MM.1S (cell line): Measurements from ENCODE around the gene SLC44A1.

Experiments used
- DNase-seq: peaks from one replicate; pipeline ENCODE4 v3.0.0-alpha.2; 2015
- H2AFZ ChIP-seq: fragments of 300-600 bp; sonication (generic); 2 replicates; pipeline ENCODE4 v1.6.0; 2016; ENCODE audit warnings: antibody characterized with exemption, low read length
- H3F3A ChIP-seq: fragments of 300-600 bp; sonication (generic); 2 replicates; pipeline ENCODE4 v1.6.1; 2016; ENCODE audit warnings: mild to moderate bottlenecking, antibody characterized with exemption, low read length, moderate library complexity, mixed read lengths; ENCODE audit not compliant: insufficient read depth
- H3K27ac ChIP-seq: fragments of 300-600 bp; sonication (generic); 2 replicates; pipeline ENCODE4 v1.5.1; 2016; ENCODE audit warnings: mild to moderate bottlenecking, low read length
- H3K27me3 ChIP-seq: fragments of 300-600 bp; sonication (generic); replicated peaks from 2 replicates; pipeline ENCODE4 v1.6.0; 2016; ENCODE audit warnings: low read length; ENCODE audit not compliant: insufficient read depth
- H3K36me3 ChIP-seq: fragments of 300-600 bp; sonication (generic); replicated peaks from 2 replicates; pipeline ENCODE4 v1.6.1; 2016; ENCODE audit warnings: mild to moderate bottlenecking, low read length, mixed read lengths; ENCODE audit not compliant: insufficient read depth
- H3K4me1 ChIP-seq: fragments of 300-600 bp; sonication (generic); 2 replicates; pipeline ENCODE4 v1.6.1; 2016; ENCODE audit warnings: low read length, mixed read lengths
- H3K4me2 ChIP-seq: fragments of 300-600 bp; sonication (generic); 2 replicates; pipeline ENCODE4 v1.6.0; 2016; ENCODE audit warnings: low read depth, low read length
- H3K4me3 ChIP-seq: fragments of 300-600 bp; sonication (generic); 2 replicates; pipeline ENCODE4 v1.5.1; 2016; ENCODE audit warnings: low read length, mixed read lengths
- H3K79me2 ChIP-seq: fragments of 300-600 bp; sonication (generic); 2 replicates; pipeline ENCODE4 v1.6.1; 2016; ENCODE audit warnings: mixed run types, low read length, mixed read lengths
- H3K9ac ChIP-seq: fragments of 300-600 bp; sonication (generic); 2 replicates; pipeline ENCODE4 v1.6.1; 2016; ENCODE audit warnings: low read length, mixed read lengths
- H3K9me2 ChIP-seq: fragments of 300-600 bp; sonication (generic); replicated peaks from 2 replicates; pipeline ENCODE4 v1.6.1; 2016; ENCODE audit warnings: mild to moderate bottlenecking, low read length, mixed read lengths; ENCODE audit not compliant: insufficient read depth
- H3K9me3 ChIP-seq: fragments of 300-600 bp; sonication (generic); replicated peaks from 2 replicates; pipeline ENCODE4 v1.6.1; 2016; ENCODE audit warnings: mild to moderate bottlenecking, low read length, mixed read lengths; ENCODE audit not compliant: insufficient read depth
- H4K20me1 ChIP-seq: fragments of 300-600 bp; sonication (generic); 2 replicates; pipeline ENCODE4 v1.6.1; 2016; ENCODE audit warnings: mild to moderate bottlenecking, low read length, moderate library complexity, mixed read lengths; ENCODE audit not compliant: insufficient read depth
- CTCF ChIP-seq: fragments of 300-600 bp; sonication (generic); IDR thresholded peaks from 2 replicates; pipeline ENCODE4 v1.5.1; 2016; ENCODE audit warnings: antibody characterized with exemption, low read length, mixed read lengths
- EZH2 ChIP-seq: fragments of 300-600 bp; sonication (generic); optimal IDR thresholded peaks from 2 replicates; pipeline ENCODE3; 2017; ENCODE audit warnings: low read depth, mild to moderate bottlenecking, antibody characterized with exemption, low read length, mixed read lengths
- EZH2phosphoT487 ChIP-seq: fragments of 300-600 bp; sonication (generic); IDR thresholded peaks from 2 replicates; pipeline ENCODE4 v1.6.1; 2018; ENCODE audit warnings: antibody characterized with exemption, low read length

SLC44A1 gene

GRCh38 chr9:105485131-105485530, 240.7 kb downstream of the SLC44A1 start:
- Histone ChIP-seq H3K36me3 (no peaks in the 10 kb centered on the region), H3K4me1 (no peaks in the 10 kb centered on the region), H3K4me2 (no peak overlapping the region), H3K27me3 (no peaks in the 10 kb centered on the region), H3K79me2 (no peaks in the 10 kb centered on the region), H3K4me3 (no peak overlapping the region), H3K9me2 (no peaks in the 10 kb centered on the region), H2AFZ (no peak overlapping the region), H3K9me3 (no peaks in the 10 kb centered on the region), H3K27ac (no peak overlapping the region), H3F3A (no peaks in the 10 kb centered on the region), H3K9ac (no peak overlapping the region), H4K20me1 (no peaks in the 10 kb centered on the region)
- TF ChIP-seq EZH2phosphoT487 (no peak), CTCF (no peak), EZH2 (no peak)
- DNase-seq: no peak
